Calu3 (cell line): Measurements from ENCODE around the gene COL5A1. TPM values are rescaled to one million over a fixed set of nuclear protein-coding genes. Genes with fewer than 3 reads are reported as not detected.

ENCODE experiments used
- BruUV-seq: library from RNA; stranded (reverse); fragments of 400-500 nt; replicated peaks from 2 replicates; lab custom pipeline; 2021; lab: Mats Ljungman, UMichigan
- CTCF ChIA-PET: fragments of 300-600 bp; sonication (Branson Sonifier 250); formaldehyde crosslinking; loops from one replicate; lab custom pipeline; 2022; ENCODE audit warnings: antibody characterized with exemption; lab: Charles Lee
- DNase-seq: peaks from one replicate; pipeline ENCODE4 v3.0.0; 2022
- H3K27ac Mint-ChIP-seq: one replicate; pipeline ENCODE4 v1.8.0; 2022; ENCODE audit warnings: mixed read lengths; ENCODE audit not compliant: unreplicated experiment
- H3K27me3 Mint-ChIP-seq: one replicate; pipeline ENCODE4 v1.8.0; 2022; ENCODE audit warnings: mixed read lengths; ENCODE audit not compliant: unreplicated experiment
- H3K36me3 Mint-ChIP-seq: one replicate; pipeline ENCODE4 v1.8.0; 2022; ENCODE audit warnings: mild to moderate bottlenecking, moderate library complexity, mixed read lengths; ENCODE audit not compliant: insufficient read depth, unreplicated experiment
- H3K4me1 Mint-ChIP-seq: one replicate; pipeline ENCODE4 v1.8.0; 2022; ENCODE audit warnings: mild to moderate bottlenecking, low read depth, mixed read lengths; ENCODE audit not compliant: unreplicated experiment
- H3K4me3 Mint-ChIP-seq: one replicate; pipeline ENCODE4 v1.8.0; 2022; ENCODE audit warnings: mild to moderate bottlenecking, low read depth, moderate library complexity, mixed read lengths; ENCODE audit not compliant: unreplicated experiment
- H3K9me3 Mint-ChIP-seq: one replicate; pipeline ENCODE4 v1.8.0; 2022; ENCODE audit warnings: low read depth, mixed read lengths; ENCODE audit not compliant: unreplicated experiment
- intact Hi-C: fragments of 100-400 bp; cut with micrococcal nuclease; formaldehyde crosslinking; loops from one replicate; pipeline ENCODE4 v1.10.0; 2022; ENCODE audit not compliant: unreplicated experiment
- total RNA-seq: library from RNA; stranded (reverse); gene quantifications from 2 replicates; pipeline ENCODE4 v1.2.3, GENCODE V29; 2022
- TF ChIP-seq, protein P1 (sequence below): fragments of 200-600 bp; IDR thresholded peaks from one replicate; pipeline ENCODE4 v1.8.0; 2022; ENCODE audit warnings: antibody characterized with exemption; ENCODE audit not compliant: unreplicated experiment

The COL5A1 gene
- total RNA-seq, 1 experiment from 2014 or later = not detected

DNA sequence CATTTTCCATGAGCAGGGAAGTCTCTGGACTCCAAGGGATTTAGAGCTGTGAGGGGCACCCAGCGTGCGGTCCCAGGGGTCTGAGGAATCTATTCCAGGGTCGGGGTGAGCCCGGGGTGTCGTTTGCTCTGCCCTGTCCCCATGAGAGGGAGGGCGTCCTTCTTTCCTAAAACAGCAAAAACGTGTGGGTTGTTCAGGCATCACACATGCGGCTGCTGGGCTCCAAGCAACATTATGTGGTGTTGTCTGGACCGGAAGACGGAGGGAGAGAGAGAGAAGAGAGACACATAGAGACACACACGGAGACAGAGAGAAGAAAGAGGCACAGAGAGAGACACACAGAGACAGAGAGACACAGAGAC, 42.7 kb upstream of the COL5A1 start:
- CTCF ChIA-PET = no interaction called here
- Mint-ChIP-seq H3K27ac (no peak overlapping the region), H3K9me3 (peaks cover 2% of the 10 kb centered on the region), H3K27me3 (peaks cover 3% of the 10 kb centered on the region), H3K36me3 (no peaks in the 10 kb centered on the region), H3K4me3 (no peak overlapping the region), H3K4me1 (no peaks in the 10 kb centered on the region)
- TF ChIP-seq, protein P1, sequence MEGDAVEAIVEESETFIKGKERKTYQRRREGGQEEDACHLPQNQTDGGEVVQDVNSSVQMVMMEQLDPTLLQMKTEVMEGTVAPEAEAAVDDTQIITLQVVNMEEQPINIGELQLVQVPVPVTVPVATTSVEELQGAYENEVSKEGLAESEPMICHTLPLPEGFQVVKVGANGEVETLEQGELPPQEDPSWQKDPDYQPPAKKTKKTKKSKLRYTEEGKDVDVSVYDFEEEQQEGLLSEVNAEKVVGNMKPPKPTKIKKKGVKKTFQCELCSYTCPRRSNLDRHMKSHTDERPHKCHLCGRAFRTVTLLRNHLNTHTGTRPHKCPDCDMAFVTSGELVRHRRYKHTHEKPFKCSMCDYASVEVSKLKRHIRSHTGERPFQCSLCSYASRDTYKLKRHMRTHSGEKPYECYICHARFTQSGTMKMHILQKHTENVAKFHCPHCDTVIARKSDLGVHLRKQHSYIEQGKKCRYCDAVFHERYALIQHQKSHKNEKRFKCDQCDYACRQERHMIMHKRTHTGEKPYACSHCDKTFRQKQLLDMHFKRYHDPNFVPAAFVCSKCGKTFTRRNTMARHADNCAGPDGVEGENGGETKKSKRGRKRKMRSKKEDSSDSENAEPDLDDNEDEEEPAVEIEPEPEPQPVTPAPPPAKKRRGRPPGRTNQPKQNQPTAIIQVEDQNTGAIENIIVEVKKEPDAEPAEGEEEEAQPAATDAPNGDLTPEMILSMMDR = no peak
- BruUV-seq = no TSS peak
- intact Hi-C loops = no loop called here
- no peak for DNase-seq

- H3K4me3 Mint-ChIP-seq = no peak overlapping the region
- H3K36me3 Mint-ChIP-seq = no peaks in the 10 kb centered on the region
- no peaks in the 10 kb centered on the region for H3K4me1 Mint-ChIP-seq
- no peaks in the 10 kb centered on the region for H3K27me3 Mint-ChIP-seq
- TF ChIP-seq, protein P1 = no peak
- CTCF ChIA-PET = no interaction called here
- peaks cover 3% of the 10 kb centered on the region for H3K9me3 Mint-ChIP-seq
- BruUV-seq = no TSS peak
- intact Hi-C loops = no loop called here
- no peak overlapping the region for H3K27ac Mint-ChIP-seq
- DNase-seq = no peak
Observed at GRCh38 chr9:134600371-134600770, 41.2 kb upstream of the COL5A1 start.

DNA sequence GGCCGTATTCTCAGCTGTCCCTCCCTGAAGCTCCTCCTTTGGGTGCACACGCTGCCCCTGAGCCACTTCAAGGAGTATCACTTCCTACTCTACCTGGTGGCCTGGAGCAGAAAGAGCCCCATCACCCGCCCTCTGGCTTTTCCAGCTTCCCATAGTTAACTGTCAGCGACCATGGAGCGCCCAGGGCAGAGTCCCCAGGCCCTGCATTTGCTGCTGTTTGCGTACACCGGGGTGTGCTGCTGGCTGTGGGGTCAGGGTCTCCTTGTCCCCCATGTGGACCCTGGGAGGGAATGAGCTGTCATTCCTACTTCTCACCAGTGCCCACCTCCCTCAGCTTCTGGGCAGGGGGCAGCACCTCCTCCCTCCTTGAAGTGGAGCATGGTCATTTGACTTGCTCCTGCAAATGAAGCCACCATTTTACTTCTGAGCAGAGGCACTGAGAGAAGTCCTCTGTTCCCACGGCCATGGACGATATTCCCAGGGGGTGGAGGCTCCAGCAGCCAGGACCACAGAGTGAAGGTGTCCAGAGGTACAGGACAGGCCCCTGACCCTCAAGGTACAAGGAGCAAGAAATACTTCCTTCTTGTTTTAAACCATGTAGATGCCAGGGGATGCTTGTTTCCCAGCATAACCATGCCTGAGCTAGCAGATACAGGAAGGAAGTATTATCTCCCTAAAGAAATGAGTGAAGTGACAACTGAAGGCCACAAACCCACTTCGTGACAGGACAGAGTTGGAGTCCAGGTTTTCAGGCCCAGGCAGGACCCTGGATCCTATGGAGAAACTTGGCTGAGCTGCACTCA, 40.6 kb upstream of the COL5A1 start:
- intact Hi-C loops = no loop called here
- Mint-ChIP-seq H3K9me3 (peaks cover 3% of the 10 kb centered on the region), H3K27ac (no peak overlapping the region)

GRCh38 chr9:134601764-134602163, 39.8 kb upstream of the COL5A1 start:
- BruUV-seq = no TSS peak
- no peaks in the 10 kb centered on the region for H3K27me3 Mint-ChIP-seq
- no peak overlapping the region for H3K4me3 Mint-ChIP-seq
- no peak overlapping the region for H3K27ac Mint-ChIP-seq
- no peaks in the 10 kb centered on the region for H3K4me1 Mint-ChIP-seq
- DNase-seq = no peak
- intact Hi-C loops = no loop called here
- peaks cover 3% of the 10 kb centered on the region for H3K9me3 Mint-ChIP-seq
- CTCF ChIA-PET = no interaction called here
- H3K36me3 Mint-ChIP-seq = no peaks in the 10 kb centered on the region
- TF ChIP-seq, protein P1 = no peak

More for the DNA sequence above, 40.6 kb upstream of the COL5A1 start:
- Mint-ChIP-seq H3K4me1 (no peaks in the 10 kb centered on the region), H3K27me3 (no peaks in the 10 kb centered on the region), H3K4me3 (no peak overlapping the region), H3K36me3 (no peaks in the 10 kb centered on the region)
- TF ChIP-seq, protein P1 = no peak
- CTCF ChIA-PET = no interaction called here
- no TSS peak for BruUV-seq
- DNase-seq = no peak
